Epithelial cell of esophagus (primary cell): ENCODE results near the gene CHD5.

Experiments used
- DNase-seq: peaks from one replicate; pipeline ENCODE4 v3.0.0; 2010; ENCODE audit warnings: low read depth
- H3K4me3 ChIP-seq: 2 replicates; pipeline ENCODE4 v1.5.1; 2011; ENCODE audit warnings: mild to moderate bottlenecking, low read length, control low read depth
- CTCF ChIP-seq: IDR thresholded peaks from 2 replicates; pipeline ENCODE4 v1.5.1; 2011; ENCODE audit warnings: low read depth, mild to moderate bottlenecking, low read length, control low read depth, inconsistent platforms; ENCODE audit not compliant: insufficient read depth; ENCODE audit errors: missing control alignments

The CHD5 gene

GRCh38 chr1:6185635-6186382 is 5.7 kb upstream of the CHD5 start:
- H3K4me3 ChIP-seq, result no peak overlapping the region
- peak; percentile 46 for DNase-seq
- TF ChIP-seq CTCF, result peak; percentile 60

- H3K4me3 ChIP-seq, result no peak overlapping the region
- DNase-seq, result peak; percentile 39
- TF ChIP-seq CTCF, result no peak
Measured at GRCh38 chr1:6185151-6185550, 5.0 kb upstream of the CHD5 start.

GRCh38 chr1:6184083-6184783 is 4.1 kb upstream of the CHD5 start:
- no peak for DNase-seq
- no peak for TF ChIP-seq CTCF
- no peak overlapping the region for H3K4me3 ChIP-seq

GRCh38 chr1:6183520-6183989 is 3.4 kb upstream of the CHD5 start:
- peak; percentile 13 for TF ChIP-seq CTCF
- no peak for DNase-seq
- no peak overlapping the region for H3K4me3 ChIP-seq

- TF ChIP-seq CTCF, result no peak
- no peak for DNase-seq
- no peak overlapping the region for H3K4me3 ChIP-seq
Measured at GRCh38 chr1:6181347-6181770, 1.2 kb upstream of the CHD5 start.

- TF ChIP-seq CTCF, result no peak
- no peak for DNase-seq
- H3K4me3 ChIP-seq, result no peak overlapping the region
Measured at GRCh38 chr1:6180707-6181311, 688 bp upstream of the CHD5 start.
